Measurements from ENCODE around the gene ABLIM3. TPM values are rescaled to one million over a fixed set of nuclear protein-coding genes. Genes with fewer than 3 reads are reported as not detected.

The ABLIM3 gene
- total and polyA plus RNA-seq, 9 of the 15 experiments (the other 6 are each of a cell fraction or from before 2014, with no cell fraction given) = 0.03 to 0.38 (median 0.11) TPM

- DNase-seq (ENCODE audit: extremely low read depth in 1 of 4, low spot score in 3 of 4) = no peak
- Histone ChIP-seq H3K36me3 (ENCODE audit: control insufficient read depth, insufficient read depth, low read length) (no peaks in the 10 kb centered on the region), H3K79me2 (ENCODE audit: control insufficient read depth, insufficient read depth, low read length) (no peaks in the 10 kb centered on the region), H3K9me3 (replicated peaks; ENCODE audit: control insufficient read depth, insufficient read depth, low read depth, low read length) (no peaks in the 10 kb centered on the region), H3K27me3 (ENCODE audit: control insufficient read depth in 2 of 2, insufficient read depth in 2 of 2, low read length in 2 of 2) (peaks cover 6 to 36% of the 10 kb centered on the region in 2 experiments), H3K4me3 (no peak overlapping the region), H3K9ac (ENCODE audit: insufficient read depth in 1 of 2, low read depth in 2 of 2, low read length in 2 of 2) (no peak overlapping the region), H2AFZ (ENCODE audit: low read depth, low read length) (no peak overlapping the region), H3K9me1 (ENCODE audit: control insufficient read depth, insufficient read depth, low read length) (no peaks in the 10 kb centered on the region), H3K4me2 (ENCODE audit: insufficient read depth, low read length) (no peak overlapping the region), H4K20me1 (replicated peaks; ENCODE audit: control insufficient read depth, insufficient read depth, low read length) (no peaks in the 10 kb centered on the region), H3K4me1 (replicated peaks in 1 of 2; ENCODE audit: control insufficient read depth in 2 of 2, insufficient read depth in 2 of 2, low read length in 2 of 2) (no peaks in the 10 kb centered on the region), H3K27ac (ENCODE audit: extremely low read depth, low read depth, low read length) (no peak overlapping the region)
- no peak for FAIRE-seq
- ChIA-PET CTCF (ENCODE audit: low intra/inter-chr PET ratio) (no interaction called here), POLR2A (interaction anchor here (1.0 kb wide), 1 partner anchor 8 kb away, joined by 3 read pairs; no protein-coding TSS in a partner anchor)
- in situ Hi-C loops (cut with MboI) (no loop called here), intact Hi-C loops (cut with micrococcal nuclease) (no loop called here)
- BruUV-seq (replicated peaks) = no TSS peak
- 0 out of 2 replicates have a peak, but pooled peaks have one; percentile 19 for TF ChIP-seq VEZF1 (CRISPR knock-in tag; IDR thresholded peaks at IDR 0.05)
- TF ChIP-seq CBX5 (IDR thresholded peaks at IDR 0.05; ENCODE audit: borderline replicate concordance, low read depth) = no peak
- 8% methylated on average over 11 of the region's 12 CpGs for WGBS (ENCODE audit: insufficient coverage, low coverage, missing lambda C conversion rate)
- ATAC-seq = no peak
Observed at GRCh38 chr5:149175346-149176105, 34.2 kb downstream of the ABLIM3 start.

GRCh38 chr5:149177339-149177843 lies 36.1 kb downstream of the ABLIM3 start:
- in situ Hi-C loops (cut with MboI) (no loop called here), intact Hi-C loops (cut with micrococcal nuclease) (no loop called here)
- ChIA-PET POLR2A (no interaction called here), CTCF (ENCODE audit: low intra/inter-chr PET ratio) (no interaction called here)
- no peaks in the 10 kb centered on the region for H3K36me3 ChIP-seq (ENCODE audit: control insufficient read depth, insufficient read depth, low read length)
- H3K27me3 ChIP-seq (ENCODE audit: control insufficient read depth in 2 of 2, insufficient read depth in 2 of 2, low read length in 2 of 2) = peaks cover 7 to 34% of the 10 kb centered on the region in 2 experiments
- no peak for DNase-seq (ENCODE audit: extremely low read depth in 1 of 4, low spot score in 3 of 4)
- no peaks in the 10 kb centered on the region for H4K20me1 ChIP-seq (replicated peaks; ENCODE audit: control insufficient read depth, insufficient read depth, low read length)
- no peaks in the 10 kb centered on the region for H3K9me3 ChIP-seq (replicated peaks; ENCODE audit: control insufficient read depth, insufficient read depth, low read depth, low read length)
- no peak for FAIRE-seq
- H3K9me1 ChIP-seq (ENCODE audit: control insufficient read depth, insufficient read depth, low read length) = no peaks in the 10 kb centered on the region
- H3K79me2 ChIP-seq (ENCODE audit: control insufficient read depth, insufficient read depth, low read length) = no peaks in the 10 kb centered on the region
- no peak for ATAC-seq
- BruUV-seq (replicated peaks) = no TSS peak
- H2AFZ ChIP-seq (ENCODE audit: low read depth, low read length) = no peak overlapping the region
- no peak overlapping the region for H3K9ac ChIP-seq (ENCODE audit: insufficient read depth in 1 of 2, low read depth in 2 of 2, low read length in 2 of 2)
- H3K4me1 ChIP-seq (replicated peaks in 1 of 2; ENCODE audit: control insufficient read depth in 2 of 2, insufficient read depth in 2 of 2, low read length in 2 of 2) = no peaks in the 10 kb centered on the region
- H3K27ac ChIP-seq (ENCODE audit: extremely low read depth, low read depth, low read length) = no peak overlapping the region
- H3K4me2 ChIP-seq (ENCODE audit: insufficient read depth, low read length) = no peak overlapping the region
- H3K4me3 ChIP-seq = no peak overlapping the region
- no peak for TF ChIP-seq TRIM24 (IDR thresholded peaks at IDR 0.05)
- TF ChIP-seq MCM3 (IDR thresholded peaks at IDR 0.05) = no peak
- no peak for TF ChIP-seq NFIC (IDR thresholded peaks at IDR 0.05)
- TF ChIP-seq ZNF785 (CRISPR knock-in tag; IDR thresholded peaks at IDR 0.05) = no peak
- no peak for TF ChIP-seq EWSR1 (IDR thresholded peaks at IDR 0.05; ENCODE audit: borderline replicate concordance, low read depth, partially characterized antibody)
- no peak for TF ChIP-seq ZNF165 (CRISPR knock-in tag; IDR thresholded peaks at IDR 0.05; ENCODE audit: borderline replicate concordance)
- no peak for TF ChIP-seq CEBPG (CRISPR knock-in tag; IDR thresholded peaks at IDR 0.05)
- TF ChIP-seq CEBPG (tag; conservative IDR thresholded peaks at IDR 0.05 in 1 of 2, IDR thresholded peaks at IDR 0.05 in 1 of 2) = no peak

All from K562 (cell line).